HG02610 (cell line): Measurements from ENCODE around the gene VWA5A.
A peak's percentile ranks its signal among the peaks of the same experiment; 100 is the strongest.
"Not testable (repeated sequence)": the region's sequence is repeated elsewhere in the genome, so short reads cannot be mapped to it uniquely, and the experiment has no call there.

Source experiments
- ATAC-seq: cut with Tn5 transposase; IDR thresholded peaks from one replicate; pipeline ENCODE4 v1.9.1; 2021; ENCODE audit warnings: mild to moderate bottlenecking, moderate library complexity; ENCODE audit not compliant: unreplicated experiment

VWA5A gene

GRCh38 chr11:124093330-124093729 is 21.9 kb upstream of the VWA5A start:
- no peak for ATAC-seq

GRCh38 chr11:124094731-124095130 is 20.5 kb upstream of the VWA5A start:
- no peak for ATAC-seq

GRCh38 chr11:124096364-124096763 is 18.9 kb upstream of the VWA5A start:
- ATAC-seq: no peak

GRCh38 chr11:124098141-124098540 is 17.1 kb upstream of the VWA5A start:
- no peak for ATAC-seq

GRCh38 chr11:124101737-124102136 is 13.5 kb upstream of the VWA5A start:
- no peak for ATAC-seq

- peak; percentile 39 for ATAC-seq
Observed at GRCh38 chr11:124108156-124108555, 7.1 kb upstream of the VWA5A start.

- ATAC-seq: no peak
Observed at GRCh38 chr11:124109377-124109776, 5.9 kb upstream of the VWA5A start.

GRCh38 chr11:124110201-124110600 is 5.0 kb upstream of the VWA5A start:
- no peak for ATAC-seq

GRCh38 chr11:124113890-124114289 is 1.4 kb upstream of the VWA5A start:
- no peak for ATAC-seq

- ATAC-seq: peak; percentile 15
Observed at GRCh38 chr11:124115782-124116616, 749 bp downstream of the VWA5A start.

GRCh38 chr11:124119103-124119502 is 3.9 kb downstream of the VWA5A start:
- ATAC-seq: no peak

- ATAC-seq: no peak
Observed at GRCh38 chr11:124120891-124121290, 5.6 kb downstream of the VWA5A start.

- no peak for ATAC-seq
Observed at GRCh38 chr11:124122123-124122522, 6.9 kb downstream of the VWA5A start.

- no peak for ATAC-seq
Observed at GRCh38 chr11:124123622-124124021, 8.4 kb downstream of the VWA5A start.

GRCh38 chr11:124127134-124127533 is 11.9 kb downstream of the VWA5A start:
- ATAC-seq: not testable (repeated sequence)

- no peak for ATAC-seq
Observed at GRCh38 chr11:124143034-124143433, 27.8 kb downstream of the VWA5A start.

GRCh38 chr11:124147951-124148350 is 32.7 kb downstream of the VWA5A start:
- no peak for ATAC-seq

- ATAC-seq: no peak
Observed at GRCh38 chr11:124150684-124151083, 35.4 kb downstream of the VWA5A start.

- ATAC-seq: no peak
Observed at GRCh38 chr11:124152770-124153407, 37.6 kb downstream of the VWA5A start.

GRCh38 chr11:124153821-124154220 is 38.6 kb downstream of the VWA5A start:
- ATAC-seq: no peak

GRCh38 chr11:124159481-124159880 is 44.2 kb downstream of the VWA5A start:
- no peak for ATAC-seq

- ATAC-seq: no peak
Observed at GRCh38 chr11:124160986-124161385, 45.7 kb downstream of the VWA5A start.
